Measurements from ENCODE around the gene APMAP. TPM values are rescaled to one million over a fixed set of nuclear protein-coding genes. Genes with fewer than 3 reads are reported as not detected.

APMAP gene
- total and polyA plus RNA-seq, 4 donors: 132 to 378 (median 234) TPM

DNA sequence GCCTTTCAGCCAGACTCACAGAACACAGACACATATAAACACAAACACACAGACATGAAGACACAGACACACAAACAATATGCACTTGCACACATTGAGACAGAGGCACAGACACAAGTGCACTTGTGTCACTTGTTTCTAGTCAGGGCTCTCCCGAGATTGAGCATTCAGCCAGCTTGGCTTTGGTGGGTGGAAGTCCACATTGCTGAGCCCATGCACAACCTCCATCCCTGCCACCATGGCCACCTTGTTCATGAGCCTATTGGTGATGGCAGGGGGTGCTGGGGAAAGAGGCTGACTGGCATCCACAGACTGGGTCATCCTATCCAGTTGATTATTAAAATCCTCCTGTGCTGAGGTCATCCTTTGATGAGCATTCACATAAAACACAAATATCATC, 55.0 kb downstream of the APMAP start:
- Histone ChIP-seq H3K4me1 (ENCODE audit: control insufficient read depth in 4 of 4, insufficient read depth in 4 of 4, low read length in 3 of 4) (no peaks in the 10 kb centered on the region), H3K36me3 (ENCODE audit: control insufficient read depth in 4 of 4, insufficient read depth in 3 of 4, low read depth in 1 of 4, low read length in 3 of 4) (no peaks in the 10 kb centered on the region), H3K27me3 (ENCODE audit: control insufficient read depth in 4 of 4, insufficient read depth in 4 of 4, low read length in 3 of 4) (no peaks in the 10 kb centered on the region), H3K9ac (ENCODE audit: low read depth in 1 of 2, low read length in 2 of 2) (no peak overlapping the region), H3K4me3 (ENCODE audit: low read depth in 1 of 3, low read length in 3 of 3) (no peak overlapping the region), H3K9me3 (ENCODE audit: control insufficient read depth in 4 of 4, low read length in 3 of 4) (no peaks in the 10 kb centered on the region), H3K27ac (ENCODE audit: low read depth in 1 of 2, low read length in 2 of 2) (no peak overlapping the region)
- no peak for DNase-seq (ENCODE audit: low spot score)
- no peak for TF ChIP-seq ATF3 (IDR thresholded peaks at IDR 0.05)
- TF ChIP-seq EGR1 (IDR thresholded peaks at IDR 0.05; ENCODE audit: low read depth in 2 of 2): no peak
- TF ChIP-seq TAF1 (conservative IDR thresholded peaks at IDR 0.05): no peak
- no peak for TF ChIP-seq JUND (IDR thresholded peaks at IDR 0.05)
- no peak for TF ChIP-seq HNF4A (conservative IDR thresholded peaks at IDR 0.05)
- 43% methylated on average over 1 of the region's 1 CpG for WGBS

GRCh38 chr20:24936526-24937407, 55.8 kb downstream of the APMAP start:
- Histone ChIP-seq H3K4me3 (ENCODE audit: low read depth in 1 of 3, low read length in 3 of 3) (no peak overlapping the region), H3K36me3 (ENCODE audit: control insufficient read depth in 4 of 4, insufficient read depth in 3 of 4, low read depth in 1 of 4, low read length in 3 of 4) (no peaks in the 10 kb centered on the region), H3K4me1 (ENCODE audit: control insufficient read depth in 4 of 4, insufficient read depth in 4 of 4, low read length in 3 of 4) (no peaks in the 10 kb centered on the region), H3K27ac (ENCODE audit: low read depth in 1 of 2, low read length in 2 of 2) (no peak overlapping the region), H3K9ac (ENCODE audit: low read depth in 1 of 2, low read length in 2 of 2) (no peak overlapping the region), H3K9me3 (ENCODE audit: control insufficient read depth in 4 of 4, low read length in 3 of 4) (no peaks in the 10 kb centered on the region), H3K27me3 (ENCODE audit: control insufficient read depth in 4 of 4, insufficient read depth in 4 of 4, low read length in 3 of 4) (no peaks in the 10 kb centered on the region)
- TF ChIP-seq EGR1 (IDR thresholded peaks at IDR 0.05; ENCODE audit: low read depth in 2 of 2) (no peak), RXRA (IDR thresholded peaks at IDR 0.05) (no peak), TAF1 (conservative IDR thresholded peaks at IDR 0.05) (no peak), YY1 (IDR thresholded peaks at IDR 0.05) (no peak), HNF4A (conservative IDR thresholded peaks at IDR 0.05) (no peak), FOXA1 (IDR thresholded peaks at IDR 0.05) (no peak), NR2F2 (IDR thresholded peaks at IDR 0.05) (no peak), ATF3 (IDR thresholded peaks at IDR 0.05) (no peak), FOXA2 (IDR thresholded peaks at IDR 0.05) (no peak), GABPA (IDR thresholded peaks at IDR 0.05 in 1 of 2, conservative IDR thresholded peaks at IDR 0.05 in 1 of 2) (no peak), CTCF (IDR thresholded peaks at IDR 0.05; ENCODE audit: low read depth, low read length, missing input control) (no peak), JUND (IDR thresholded peaks at IDR 0.05) (no peak)
- TF ChIP-seq, protein P1, sequence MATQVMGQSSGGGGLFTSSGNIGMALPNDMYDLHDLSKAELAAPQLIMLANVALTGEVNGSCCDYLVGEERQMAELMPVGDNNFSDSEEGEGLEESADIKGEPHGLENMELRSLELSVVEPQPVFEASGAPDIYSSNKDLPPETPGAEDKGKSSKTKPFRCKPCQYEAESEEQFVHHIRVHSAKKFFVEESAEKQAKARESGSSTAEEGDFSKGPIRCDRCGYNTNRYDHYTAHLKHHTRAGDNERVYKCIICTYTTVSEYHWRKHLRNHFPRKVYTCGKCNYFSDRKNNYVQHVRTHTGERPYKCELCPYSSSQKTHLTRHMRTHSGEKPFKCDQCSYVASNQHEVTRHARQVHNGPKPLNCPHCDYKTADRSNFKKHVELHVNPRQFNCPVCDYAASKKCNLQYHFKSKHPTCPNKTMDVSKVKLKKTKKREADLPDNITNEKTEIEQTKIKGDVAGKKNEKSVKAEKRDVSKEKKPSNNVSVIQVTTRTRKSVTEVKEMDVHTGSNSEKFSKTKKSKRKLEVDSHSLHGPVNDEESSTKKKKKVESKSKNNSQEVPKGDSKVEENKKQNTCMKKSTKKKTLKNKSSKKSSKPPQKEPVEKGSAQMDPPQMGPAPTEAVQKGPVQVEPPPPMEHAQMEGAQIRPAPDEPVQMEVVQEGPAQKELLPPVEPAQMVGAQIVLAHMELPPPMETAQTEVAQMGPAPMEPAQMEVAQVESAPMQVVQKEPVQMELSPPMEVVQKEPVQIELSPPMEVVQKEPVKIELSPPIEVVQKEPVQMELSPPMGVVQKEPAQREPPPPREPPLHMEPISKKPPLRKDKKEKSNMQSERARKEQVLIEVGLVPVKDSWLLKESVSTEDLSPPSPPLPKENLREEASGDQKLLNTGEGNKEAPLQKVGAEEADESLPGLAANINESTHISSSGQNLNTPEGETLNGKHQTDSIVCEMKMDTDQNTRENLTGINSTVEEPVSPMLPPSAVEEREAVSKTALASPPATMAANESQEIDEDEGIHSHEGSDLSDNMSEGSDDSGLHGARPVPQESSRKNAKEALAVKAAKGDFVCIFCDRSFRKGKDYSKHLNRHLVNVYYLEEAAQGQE (IDR thresholded peaks at IDR 0.05): no peak
- TF ChIP-seq, protein P2, sequence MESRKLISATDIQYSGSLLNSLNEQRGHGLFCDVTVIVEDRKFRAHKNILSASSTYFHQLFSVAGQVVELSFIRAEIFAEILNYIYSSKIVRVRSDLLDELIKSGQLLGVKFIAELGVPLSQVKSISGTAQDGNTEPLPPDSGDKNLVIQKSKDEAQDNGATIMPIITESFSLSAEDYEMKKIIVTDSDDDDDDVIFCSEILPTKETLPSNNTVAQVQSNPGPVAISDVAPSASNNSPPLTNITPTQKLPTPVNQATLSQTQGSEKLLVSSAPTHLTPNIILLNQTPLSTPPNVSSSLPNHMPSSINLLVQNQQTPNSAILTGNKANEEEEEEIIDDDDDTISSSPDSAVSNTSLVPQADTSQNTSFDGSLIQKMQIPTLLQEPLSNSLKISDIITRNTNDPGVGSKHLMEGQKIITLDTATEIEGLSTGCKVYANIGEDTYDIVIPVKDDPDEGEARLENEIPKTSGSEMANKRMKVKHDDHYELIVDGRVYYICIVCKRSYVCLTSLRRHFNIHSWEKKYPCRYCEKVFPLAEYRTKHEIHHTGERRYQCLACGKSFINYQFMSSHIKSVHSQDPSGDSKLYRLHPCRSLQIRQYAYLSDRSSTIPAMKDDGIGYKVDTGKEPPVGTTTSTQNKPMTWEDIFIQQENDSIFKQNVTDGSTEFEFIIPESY (IDR thresholded peaks at IDR 0.05): no peak
- DNase-seq (ENCODE audit: low spot score): no peak
- WGBS: 89% methylated on average over 7 of the region's 7 CpGs

Measured in liver (tissue), 9 donors.